ENCODE results near the gene TRNAU1AP.

The TRNAU1AP gene

DNA sequence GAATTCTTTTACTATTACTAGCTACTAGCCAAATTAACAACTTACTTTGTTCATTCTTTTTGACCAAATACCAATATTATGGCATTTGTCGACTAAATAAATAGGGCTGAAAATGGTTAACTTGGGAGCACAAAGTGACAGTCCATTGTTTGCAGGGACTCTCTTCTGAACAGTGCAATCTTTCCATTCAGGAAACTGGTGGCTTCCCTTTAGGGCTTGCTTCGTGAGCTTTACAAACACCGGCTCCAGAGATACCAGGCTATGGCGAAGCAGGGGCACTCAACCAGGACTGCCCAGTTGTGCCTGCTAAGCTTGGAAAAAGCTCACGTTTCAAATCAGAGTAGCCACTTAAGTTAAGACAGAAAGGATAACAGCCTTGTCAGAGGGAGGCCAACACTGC lies 51.5 kb downstream of the TRNAU1AP start:
- no peak for DNase-seq

DNA sequence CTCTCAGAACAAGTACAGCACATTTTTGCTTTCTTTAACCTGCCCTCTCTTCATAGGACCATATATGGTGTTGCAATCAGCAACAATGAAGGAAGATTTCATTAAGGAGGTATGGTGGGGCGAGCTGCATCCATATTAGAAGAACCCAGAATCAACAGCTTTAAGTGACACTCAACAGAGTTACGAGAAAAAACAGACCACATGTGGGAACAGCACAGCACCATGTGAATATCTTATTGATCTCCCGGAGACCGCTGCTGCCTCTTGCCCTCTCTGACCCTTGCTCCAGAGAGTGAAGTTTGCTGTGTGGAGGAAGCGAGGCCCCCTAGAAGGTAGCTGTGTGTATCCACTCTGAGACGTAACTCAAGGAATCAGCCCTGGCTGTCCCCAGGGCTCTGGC lies 52.1 kb downstream of the TRNAU1AP start:
- no peak for DNase-seq

DNA sequence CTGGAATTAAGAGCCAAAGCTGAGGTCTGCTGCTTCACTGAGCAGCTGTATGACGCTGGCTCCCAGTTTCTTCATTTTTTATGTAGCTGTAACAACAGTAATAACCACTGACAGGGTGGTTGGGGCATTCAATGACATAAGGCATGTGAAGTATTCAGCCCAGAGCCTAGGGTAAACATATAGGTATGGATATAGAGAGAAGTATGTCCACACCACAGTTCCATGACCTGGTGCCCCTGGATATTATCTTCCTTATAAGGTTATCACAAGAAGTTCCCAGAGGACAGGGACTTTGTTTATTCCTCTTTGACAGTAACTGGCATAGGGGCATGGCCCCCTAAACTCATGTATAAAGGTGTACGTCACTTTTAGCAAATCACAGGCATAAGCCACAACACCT lies 53.9 kb downstream of the TRNAU1AP start:
- DNase-seq, result no peak

DNA sequence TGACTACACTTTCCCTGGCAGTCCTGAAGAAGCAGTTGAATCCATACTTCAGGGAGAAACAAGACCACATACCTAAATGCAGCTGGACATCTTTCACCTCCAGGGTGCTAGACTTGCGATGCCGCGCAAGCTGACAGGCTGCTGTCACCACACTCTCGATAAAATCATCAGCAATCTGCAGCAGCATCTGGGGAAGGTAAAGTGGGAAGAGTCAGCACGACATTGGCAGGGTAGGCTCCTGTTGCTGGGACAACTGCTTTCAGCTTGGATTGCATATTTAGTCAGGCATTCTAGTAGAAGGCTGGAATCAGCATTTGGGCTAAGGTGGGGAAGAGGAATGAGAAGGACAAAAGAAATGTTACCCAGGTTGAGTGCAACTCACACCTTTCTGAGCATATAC lies 60.3 kb downstream of the TRNAU1AP start:
- DNase-seq, result peak in 5 of 56 donors; percentile 2 to 18 (median 14)

All from nucleus accumbens (tissue), 56 donors.